Caco-2 (cell line): Measurements from ENCODE around the gene NARS2. TPM values are rescaled to one million over a fixed set of nuclear protein-coding genes. Genes with fewer than 3 reads are reported as not detected.
A peak's percentile ranks its signal among the peaks of the same experiment; 100 is the strongest.

Source experiments
- BruUV-seq: library from RNA; stranded (reverse); fragments of 400-500 nt; replicated peaks from 2 replicates; lab custom pipeline; 2021; lab: Mats Ljungman, UMichigan
- CTCF ChIA-PET: fragments of 300-600 bp; sonication (Branson Sonifier 250); formaldehyde crosslinking; loops from one replicate; lab custom pipeline; 2022; ENCODE audit warnings: antibody characterized with exemption; lab: Charles Lee
- POLR2A ChIA-PET: fragments of 300-600 bp; sonication (Branson Sonifier 250); formaldehyde crosslinking; loops from one replicate; lab custom pipeline; 2022; ENCODE audit warnings: antibody characterized with exemption; lab: Charles Lee
- DNase-seq, 2 experiments: peaks; one replicate each; pipeline versions ENCODE4 v3.0.0 to v3.0.0-alpha.2; 2020 to 2022
- H3K27me3 ChIP-seq: replicated peaks from 2 replicates; pipeline ENCODE4 v1.6.0; 2011; ENCODE audit warnings: low read length; ENCODE audit not compliant: control insufficient read depth, insufficient read depth
- H3K36me3 ChIP-seq: 2 replicates; pipeline ENCODE4 v1.5.1; 2011; ENCODE audit warnings: low read length; ENCODE audit not compliant: control insufficient read depth, insufficient read depth
- H3K4me1 ChIP-seq: fragments of 250-450 bp; sonication (Bioruptor Pico); 2 replicates; pipeline ENCODE4 v1.5.1; 2020; ENCODE audit warnings: mild to moderate bottlenecking
- H3K4me3 ChIP-seq: 2 replicates; pipeline ENCODE4 v1.5.1; 2011; ENCODE audit warnings: low read depth, mild to moderate bottlenecking, control low read depth, low read length
- H3K9me3 ChIP-seq: fragments of 250-450 bp; sonication (Bioruptor Pico); 2 replicates; pipeline ENCODE4 v1.5.1; 2020; ENCODE audit warnings: mild to moderate bottlenecking, moderate library complexity
- H3K27ac Mint-ChIP-seq: one replicate; pipeline ENCODE4 v1.8.0; 2022; ENCODE audit warnings: mixed read lengths; ENCODE audit not compliant: unreplicated experiment
- H3K27me3 Mint-ChIP-seq: one replicate; pipeline ENCODE4 v1.8.0; 2022; ENCODE audit warnings: mixed read lengths; ENCODE audit not compliant: insufficient read depth, unreplicated experiment
- H3K36me3 Mint-ChIP-seq: one replicate; pipeline ENCODE4 v1.8.0; 2022; ENCODE audit warnings: mild to moderate bottlenecking, mixed read lengths; ENCODE audit not compliant: insufficient read depth, unreplicated experiment
- H3K4me1 Mint-ChIP-seq: one replicate; pipeline ENCODE4 v1.8.0; 2022; ENCODE audit warnings: low read depth, mixed read lengths; ENCODE audit not compliant: unreplicated experiment
- H3K4me3 Mint-ChIP-seq: one replicate; pipeline ENCODE4 v1.8.0; 2022; ENCODE audit warnings: mild to moderate bottlenecking, moderate library complexity, mixed read lengths; ENCODE audit not compliant: unreplicated experiment
- H3K9me3 Mint-ChIP-seq: one replicate; pipeline ENCODE4 v1.8.0; 2022; ENCODE audit warnings: mixed read lengths; ENCODE audit not compliant: unreplicated experiment
- intact Hi-C: fragments of 100-400 bp; cut with micrococcal nuclease; formaldehyde crosslinking; loops from one replicate; pipeline ENCODE4 v1.10.0; 2022; ENCODE audit not compliant: unreplicated experiment
- total RNA-seq: library from RNA; stranded (reverse); gene quantifications from 2 replicates; pipeline ENCODE4 v1.2.3, GENCODE V29; 2022
- TF ChIP-seq, protein P1 (sequence below), 2 experiments: fragments of 200-600 bp in 1 of 2; IDR thresholded peaks; 1 replicate in 1 of 2; 2 replicates in 1 of 2; pipeline versions ENCODE4 v1.5.1 to v1.8.0; 2011 to 2022; ENCODE audit warnings: antibody characterized with exemption in 1 of 2, control low read depth in 1 of 2, inconsistent platforms in 1 of 2, low read depth in 1 of 2, low read length in 1 of 2, mild to moderate bottlenecking in 1 of 2, moderate library complexity in 1 of 2; ENCODE audit not compliant: insufficient read depth in 1 of 2, severe bottlenecking in 1 of 2, unreplicated experiment in 1 of 2

The NARS2 gene
- total RNA-seq, 1 experiment from 2014 or later, result 49.3 TPM

DNA sequence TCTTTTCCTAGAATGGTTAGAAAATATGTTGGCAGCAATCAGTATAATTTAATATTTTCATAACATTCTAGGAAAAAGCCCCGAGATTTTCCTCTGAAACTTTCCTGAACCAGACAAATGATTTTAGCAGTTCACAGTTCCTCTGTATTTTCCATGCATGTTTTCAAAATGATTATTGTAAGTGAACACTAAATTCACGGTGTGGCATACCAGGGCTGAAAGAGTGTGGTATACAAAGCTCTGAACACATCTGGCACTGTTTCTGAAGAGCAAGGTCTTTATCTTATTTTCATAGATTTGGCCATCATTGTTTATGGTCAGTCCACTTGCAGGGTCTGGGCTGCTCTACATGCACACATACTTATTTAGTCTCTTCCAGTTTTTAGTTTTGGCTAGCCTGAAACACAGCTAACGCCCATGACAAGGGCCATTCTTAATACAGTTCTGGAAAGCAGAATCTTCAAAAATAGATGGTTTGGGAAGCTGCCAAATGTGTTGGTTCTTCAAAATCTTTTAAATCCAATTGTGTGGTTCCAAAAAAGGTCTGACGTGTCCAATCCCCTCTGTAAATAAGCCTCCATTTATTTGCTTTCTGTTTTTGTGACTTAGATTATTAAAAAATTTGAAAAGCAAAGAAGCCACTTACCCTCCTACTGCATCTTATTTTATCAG lies 149.1 kb downstream of the NARS2 start:
- H3K4me3 ChIP-seq, result no peak overlapping the region
- Mint-ChIP-seq H3K9me3 (no peaks in the 10 kb centered on the region), H3K36me3 (no peaks in the 10 kb centered on the region), H3K4me1 (peaks cover 28% of the 10 kb centered on the region), H3K4me3 (no peak overlapping the region), H3K27ac (no peak overlapping the region), H3K27me3 (no peaks in the 10 kb centered on the region)
- intact Hi-C loops, result no loop called here
- H3K36me3 ChIP-seq, result no peaks in the 10 kb centered on the region
- H3K9me3 ChIP-seq, result no peaks in the 10 kb centered on the region
- ChIA-PET CTCF (interaction anchor here (1.5 kb wide), 1 partner anchor 197 kb away, joined by 6 read pairs; no protein-coding TSS in a partner anchor), POLR2A (no interaction called here)
- no TSS peak for BruUV-seq
- DNase-seq, result no peak
- TF ChIP-seq, protein P1, sequence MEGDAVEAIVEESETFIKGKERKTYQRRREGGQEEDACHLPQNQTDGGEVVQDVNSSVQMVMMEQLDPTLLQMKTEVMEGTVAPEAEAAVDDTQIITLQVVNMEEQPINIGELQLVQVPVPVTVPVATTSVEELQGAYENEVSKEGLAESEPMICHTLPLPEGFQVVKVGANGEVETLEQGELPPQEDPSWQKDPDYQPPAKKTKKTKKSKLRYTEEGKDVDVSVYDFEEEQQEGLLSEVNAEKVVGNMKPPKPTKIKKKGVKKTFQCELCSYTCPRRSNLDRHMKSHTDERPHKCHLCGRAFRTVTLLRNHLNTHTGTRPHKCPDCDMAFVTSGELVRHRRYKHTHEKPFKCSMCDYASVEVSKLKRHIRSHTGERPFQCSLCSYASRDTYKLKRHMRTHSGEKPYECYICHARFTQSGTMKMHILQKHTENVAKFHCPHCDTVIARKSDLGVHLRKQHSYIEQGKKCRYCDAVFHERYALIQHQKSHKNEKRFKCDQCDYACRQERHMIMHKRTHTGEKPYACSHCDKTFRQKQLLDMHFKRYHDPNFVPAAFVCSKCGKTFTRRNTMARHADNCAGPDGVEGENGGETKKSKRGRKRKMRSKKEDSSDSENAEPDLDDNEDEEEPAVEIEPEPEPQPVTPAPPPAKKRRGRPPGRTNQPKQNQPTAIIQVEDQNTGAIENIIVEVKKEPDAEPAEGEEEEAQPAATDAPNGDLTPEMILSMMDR (IDR thresholded peaks at IDR 0.05; ENCODE audit: insufficient read depth in 1 of 2, low read depth in 1 of 2, low read length in 1 of 2, severe bottlenecking in 1 of 2, unreplicated experiment in 1 of 2), result no peak
- H3K4me1 ChIP-seq, result peaks cover 8% of the 10 kb centered on the region
- H3K27me3 ChIP-seq, result no peaks in the 10 kb centered on the region

DNA sequence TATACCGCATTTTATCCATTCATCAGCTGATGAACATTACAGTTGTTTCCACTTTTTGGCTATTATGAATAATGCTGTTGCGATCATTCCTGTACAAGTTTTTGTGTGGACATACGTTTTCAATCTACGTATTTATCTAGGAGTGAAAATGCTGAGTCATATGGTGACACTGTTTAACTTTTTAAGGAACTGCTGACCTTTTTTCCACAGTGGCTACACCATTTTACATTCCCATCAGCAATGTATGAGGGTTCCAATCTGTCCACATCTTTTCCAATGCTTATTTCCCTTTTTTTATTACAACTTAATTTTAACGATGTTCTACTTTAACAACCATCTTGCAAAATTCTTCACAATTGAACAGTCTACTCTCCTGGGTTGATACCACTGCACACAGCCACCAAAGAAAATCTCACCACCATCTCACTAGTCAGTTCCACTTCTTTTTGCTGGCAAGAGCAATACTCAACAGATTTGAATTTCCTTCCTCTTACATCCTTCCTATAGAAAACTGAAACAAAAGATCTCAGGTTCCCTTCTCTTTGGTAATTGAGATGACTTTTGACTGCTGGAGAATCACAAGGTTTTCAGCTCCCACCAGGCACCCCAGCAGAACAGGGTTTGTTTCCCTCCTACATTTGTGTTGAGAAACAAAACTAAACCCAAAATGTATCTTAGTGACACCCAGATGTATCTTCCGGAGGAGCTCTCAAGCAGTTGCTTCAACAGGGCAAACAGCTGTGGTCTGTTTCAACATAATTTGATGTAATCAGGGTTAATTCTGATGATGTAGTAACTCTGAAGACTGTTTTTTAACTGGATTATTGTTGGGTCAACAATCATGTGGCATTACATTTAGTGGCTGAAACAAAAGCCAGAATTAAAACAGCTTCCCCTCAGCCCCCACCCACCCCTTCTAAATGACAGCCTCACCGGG lies 150.1 kb downstream of the NARS2 start:
- H3K27ac Mint-ChIP-seq, result peak overlapping the region; percentile 14
- ChIA-PET POLR2A (no interaction called here), CTCF (interaction anchor here (1.5 kb wide), 1 partner anchor 196 kb away, joined by 6 read pairs; no protein-coding TSS in a partner anchor)
- intact Hi-C loops, result no loop called here
- Histone ChIP-seq H3K4me1 (peaks cover 12% of the 10 kb centered on the region), H3K4me3 (no peak overlapping the region), H3K36me3 (no peaks in the 10 kb centered on the region), H3K27me3 (no peaks in the 10 kb centered on the region), H3K9me3 (no peaks in the 10 kb centered on the region)
- H3K9me3 Mint-ChIP-seq, result no peaks in the 10 kb centered on the region
- H3K36me3 Mint-ChIP-seq, result peaks cover 6% of the 10 kb centered on the region
- no TSS peak for BruUV-seq
- no peaks in the 10 kb centered on the region for H3K27me3 Mint-ChIP-seq
- DNase-seq, result no peak
- peaks cover 24% of the 10 kb centered on the region for H3K4me1 Mint-ChIP-seq
- no peak overlapping the region for H3K4me3 Mint-ChIP-seq
- TF ChIP-seq, protein P1 (IDR thresholded peaks at IDR 0.05; ENCODE audit: insufficient read depth in 1 of 2, low read depth in 1 of 2, low read length in 1 of 2, severe bottlenecking in 1 of 2, unreplicated experiment in 1 of 2), result no peak

DNA sequence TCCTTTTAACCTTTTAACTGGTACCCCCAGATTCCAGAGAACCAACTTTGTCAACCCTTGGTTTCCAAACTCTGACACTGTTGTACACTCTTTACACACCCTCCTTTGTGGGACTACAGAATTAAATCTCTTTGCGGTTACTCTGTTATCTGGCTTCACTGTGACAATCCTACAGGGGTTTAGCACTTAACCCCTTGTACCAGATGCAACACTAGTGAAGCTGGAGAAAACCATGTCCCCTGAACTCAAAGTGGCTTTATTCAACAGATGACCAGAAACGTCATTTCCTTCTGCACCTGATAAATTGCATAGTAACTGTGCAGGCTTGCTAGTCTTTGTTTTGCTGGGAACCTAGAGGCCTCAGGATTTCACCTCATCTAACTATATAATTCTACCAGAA lies 151.4 kb downstream of the NARS2 start:
- Mint-ChIP-seq H3K4me3 (no peak overlapping the region), H3K27ac (no peak overlapping the region), H3K4me1 (peaks cover 26% of the 10 kb centered on the region), H3K36me3 (peaks cover 15% of the 10 kb centered on the region), H3K27me3 (no peaks in the 10 kb centered on the region), H3K9me3 (no peaks in the 10 kb centered on the region)
- intact Hi-C loops, result no loop called here
- POLR2A ChIA-PET, result no interaction called here
- DNase-seq, result no peak
- CTCF ChIA-PET, result no interaction called here
- peaks cover 24% of the 10 kb centered on the region for H3K4me1 ChIP-seq
- no peaks in the 10 kb centered on the region for H3K9me3 ChIP-seq
- TF ChIP-seq, protein P1 (IDR thresholded peaks at IDR 0.05; ENCODE audit: insufficient read depth in 1 of 2, low read depth in 1 of 2, low read length in 1 of 2, severe bottlenecking in 1 of 2, unreplicated experiment in 1 of 2), result no peak
- no peak overlapping the region for H3K4me3 ChIP-seq
- no peaks in the 10 kb centered on the region for H3K27me3 ChIP-seq
- BruUV-seq, result no TSS peak
- H3K36me3 ChIP-seq, result no peaks in the 10 kb centered on the region
